DMS153 treated with DMSO at 0.1 percent for 48 hours (cell line): Measurements from ENCODE around the gene ADH6.
"Not testable (repeated sequence)": the region's sequence is repeated elsewhere in the genome, so short reads cannot be mapped to it uniquely, and the experiment has no call there.

ENCODE experiments used
- DNase-seq: peaks from one replicate; lab custom pipeline; 2025; ENCODE audit not compliant: unreplicated experiment; lab: John Stamatoyannopoulos, UW

Gene ADH6

DNA sequence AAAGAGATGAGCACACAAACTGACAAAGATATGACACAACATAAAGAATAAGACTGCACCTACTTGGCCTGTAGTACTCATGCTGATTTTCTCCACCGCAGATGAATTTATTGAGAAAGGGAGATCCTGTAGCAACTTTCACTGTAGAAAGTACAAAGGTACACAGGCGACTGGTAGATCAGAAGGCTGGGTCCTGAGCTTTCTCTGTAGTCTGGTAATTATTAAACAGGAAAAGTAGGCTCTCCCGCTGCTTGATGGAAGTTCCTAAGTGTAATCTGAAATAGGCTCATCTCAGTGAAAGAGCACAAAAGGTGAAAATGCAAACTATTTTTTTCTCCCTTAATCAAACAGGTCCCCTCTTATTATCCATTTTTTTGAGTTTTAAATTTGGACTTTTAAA lies at the start of gene ADH6:
TSS of gene ADH6 (minus strand) at position 175 of the 400 bp plus-strand sequence. CDS start at position 81, 94 bp downstream.
- DNase-seq: no peak

DNA sequence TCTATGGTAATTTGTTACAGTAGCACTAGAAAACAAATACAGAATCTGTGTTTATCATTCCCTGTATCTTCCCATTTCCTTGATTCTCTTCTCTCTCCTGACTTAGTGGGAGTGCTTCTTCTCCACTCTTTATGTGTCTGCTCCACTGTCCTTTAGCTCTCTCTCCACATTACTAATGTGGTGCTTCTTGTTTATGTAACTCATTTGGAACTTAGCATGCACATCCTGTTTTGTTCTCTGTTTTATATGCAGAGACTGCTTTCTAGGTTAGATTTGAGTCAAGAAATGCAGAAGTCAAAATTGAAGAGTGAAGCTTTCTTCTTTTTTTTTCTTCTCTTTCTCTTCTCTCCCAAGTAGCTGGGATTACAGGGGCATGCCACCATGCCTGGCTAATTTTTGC lies 45.9 kb upstream of the ADH6 start:
- no peak for DNase-seq

DNA sequence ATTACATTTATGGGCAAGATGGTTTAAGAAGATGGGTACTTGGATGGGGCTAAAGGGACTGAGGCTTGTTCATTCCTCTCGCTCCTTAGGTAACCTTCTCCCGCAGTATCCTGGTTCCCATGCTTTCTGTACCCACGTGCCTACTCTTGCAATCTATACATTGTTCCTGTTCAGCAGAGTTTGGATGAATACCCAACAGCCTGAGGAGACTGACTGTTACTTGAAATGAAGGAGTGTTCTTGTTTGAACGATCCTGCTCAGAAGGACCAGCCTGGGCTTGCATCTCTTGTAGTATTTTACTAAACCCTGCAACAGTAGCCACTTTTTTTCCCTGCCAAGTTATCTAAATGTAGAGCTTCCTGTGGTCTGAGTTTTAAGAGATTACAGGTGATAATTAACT lies 33.7 kb upstream of the ADH6 start:
- DNase-seq: no peak

DNA sequence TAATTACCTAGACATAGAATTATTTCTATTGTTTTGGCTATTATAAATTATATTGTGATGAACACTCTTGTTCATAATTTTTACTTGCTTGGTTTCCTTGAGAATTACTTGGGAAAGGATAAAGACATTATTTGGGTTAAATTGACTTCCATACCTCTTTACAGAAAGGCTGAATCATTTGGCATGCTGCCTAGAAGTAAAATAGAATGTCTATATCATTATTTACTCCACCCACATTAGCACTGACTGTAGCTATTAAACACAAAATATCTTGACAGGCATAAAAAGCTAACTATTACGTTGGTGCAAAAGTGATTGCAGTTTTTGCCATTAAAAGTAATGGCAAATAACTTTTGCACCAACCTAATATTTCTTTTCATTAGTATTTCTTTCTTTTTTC lies 29.7 kb upstream of the ADH6 start:
- no peak for DNase-seq

DNA sequence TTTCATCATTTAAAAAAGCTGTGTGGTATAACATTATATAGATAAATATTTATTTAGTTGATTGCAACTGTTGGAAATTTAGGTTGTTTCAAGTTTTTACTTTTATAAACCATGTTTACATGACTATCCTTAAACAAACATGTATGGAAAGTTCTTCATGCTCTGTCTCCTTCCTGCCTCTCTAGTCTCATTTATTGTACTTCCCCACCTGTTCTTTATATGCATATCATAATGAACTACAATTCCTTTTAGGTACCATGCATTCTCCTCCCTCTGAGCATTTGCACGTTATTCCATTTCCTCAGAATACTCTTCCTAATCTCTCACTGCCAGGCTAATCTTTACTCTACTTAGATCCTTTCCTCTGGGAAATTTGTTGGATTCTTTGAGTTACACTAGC lies 16.9 kb upstream of the ADH6 start:
- no peak for DNase-seq

DNA sequence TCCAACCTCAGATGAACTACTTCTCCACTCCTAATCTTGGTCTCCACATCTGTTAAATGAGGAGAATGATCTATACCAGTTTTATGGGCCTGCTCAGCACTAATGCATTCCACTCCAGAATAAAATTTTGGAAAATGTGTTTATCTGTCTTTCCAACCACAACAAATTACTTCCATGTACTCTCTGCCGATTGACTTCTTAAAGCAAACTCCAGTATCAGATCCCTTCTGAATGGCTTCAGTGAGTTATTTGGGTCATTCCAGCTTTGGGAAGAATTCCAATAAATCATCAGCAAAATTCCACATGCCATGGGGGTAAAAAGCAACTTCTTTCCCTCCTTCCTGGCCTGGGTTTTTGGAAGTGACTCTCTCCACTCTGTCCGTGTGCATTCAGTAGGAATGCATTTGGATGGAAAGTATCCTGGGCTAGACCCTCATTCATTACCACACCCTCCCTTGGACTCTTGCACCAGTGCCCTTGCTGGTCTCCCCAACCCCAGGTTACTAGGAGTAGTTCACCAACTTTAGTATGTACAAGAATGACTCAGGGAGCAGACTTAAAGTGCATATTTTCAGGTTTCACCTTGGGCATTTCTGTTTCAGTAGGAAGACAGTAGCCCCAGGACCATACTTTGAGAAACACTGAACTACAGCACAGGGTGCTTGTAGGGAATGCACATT lies 15.4 kb upstream of the ADH6 start:
- no peak for DNase-seq

DNA sequence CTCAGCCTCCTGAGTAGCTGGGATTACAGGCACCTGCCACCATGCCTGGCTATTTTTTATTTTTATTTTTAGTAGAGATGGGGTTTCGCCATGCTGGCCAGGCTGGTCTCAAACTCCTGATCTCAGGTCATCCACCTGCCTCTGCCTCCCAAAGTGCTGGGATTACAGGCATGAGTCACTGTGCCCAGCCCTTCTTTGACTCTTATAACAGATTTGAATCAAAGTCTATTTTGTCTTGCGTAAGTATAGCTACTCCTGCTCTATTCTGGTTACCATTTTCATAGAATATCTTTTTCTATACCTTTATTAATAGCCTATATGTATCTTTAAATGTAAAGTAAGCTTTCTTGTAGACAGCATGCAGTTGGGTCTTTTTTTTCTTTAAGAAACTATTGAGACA lies 14.4 kb upstream of the ADH6 start:
- DNase-seq: not testable (repeated sequence)

DNA sequence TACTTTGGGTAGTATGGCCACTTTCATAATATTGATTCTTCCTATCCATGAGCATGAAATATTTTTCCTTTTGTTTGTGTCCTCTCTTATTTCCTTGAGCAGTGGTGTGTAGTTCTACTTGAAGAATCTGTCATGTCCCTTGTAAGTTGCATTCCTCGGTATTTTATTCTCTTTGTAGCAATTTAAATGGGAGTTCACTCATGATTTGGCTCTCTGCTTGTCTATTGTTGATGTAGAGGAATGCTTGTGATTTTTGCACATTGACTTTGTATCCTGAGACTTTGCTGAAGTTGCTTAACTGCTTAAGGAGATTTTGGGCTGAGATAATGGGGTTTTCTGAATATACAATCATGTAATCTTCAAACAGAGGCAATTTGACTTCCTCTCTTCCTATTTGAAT lies 9.7 kb upstream of the ADH6 start:
- not testable (repeated sequence) for DNase-seq

DNA sequence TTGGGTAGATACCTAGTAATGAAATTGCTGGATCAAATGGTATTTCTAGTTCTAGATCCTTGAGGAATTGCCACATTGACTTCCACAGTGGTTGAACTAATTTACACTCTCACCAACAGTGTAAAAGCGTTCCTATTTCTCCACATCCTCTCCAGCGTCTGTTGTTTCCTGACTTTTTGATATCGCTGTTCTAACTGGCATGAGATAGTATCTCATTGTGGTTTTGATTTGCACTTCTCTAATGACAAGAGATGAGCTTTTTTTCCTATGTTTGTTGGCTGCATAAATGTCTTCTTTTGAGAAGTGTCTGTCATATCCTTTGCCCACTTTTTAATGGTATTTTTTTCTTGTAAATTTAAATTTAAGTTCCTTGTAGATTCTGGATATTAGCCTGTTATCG lies 8.6 kb upstream of the ADH6 start:
- DNase-seq: not testable (repeated sequence)

DNA sequence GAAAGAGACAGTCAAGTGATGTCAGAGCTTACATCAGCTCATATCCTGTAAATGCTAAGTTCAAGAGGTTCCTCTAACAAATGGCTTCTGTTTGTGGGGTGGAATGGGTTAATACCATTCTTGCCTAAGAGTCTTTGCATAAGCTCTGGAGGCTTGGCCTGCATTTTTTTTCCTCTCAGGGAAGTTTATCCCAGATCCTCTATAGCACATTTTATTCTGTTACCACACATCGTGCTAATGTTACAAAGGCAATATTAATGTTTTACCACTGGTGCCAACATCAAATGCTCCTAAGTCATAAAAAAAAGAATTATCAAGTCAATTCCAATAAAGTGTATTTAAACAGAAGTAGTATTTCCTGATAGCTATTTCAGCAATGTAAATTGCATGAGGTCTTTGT lies 2.9 kb upstream of the ADH6 start:
- DNase-seq: no peak

DNA sequence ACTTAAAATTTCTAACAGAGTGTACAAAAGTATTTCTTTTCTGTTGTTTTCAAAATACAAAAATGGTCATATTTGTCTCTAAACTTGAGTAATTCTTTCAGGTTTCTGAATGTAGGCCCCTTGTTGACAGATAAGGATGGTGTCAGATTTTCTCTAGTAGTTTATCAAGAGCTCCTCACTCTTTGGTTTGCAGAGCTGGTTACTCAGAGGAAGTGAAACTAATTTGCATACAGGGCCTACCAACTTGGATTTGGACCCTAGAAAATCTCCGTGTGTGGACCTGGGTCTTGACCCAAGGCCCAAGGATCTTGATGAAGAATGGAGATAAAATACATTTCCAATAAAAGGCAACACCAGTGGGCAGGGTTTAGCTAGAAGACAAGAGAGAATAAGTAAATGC lies 433 bp upstream of the ADH6 start:
- DNase-seq: no peak

DNA sequence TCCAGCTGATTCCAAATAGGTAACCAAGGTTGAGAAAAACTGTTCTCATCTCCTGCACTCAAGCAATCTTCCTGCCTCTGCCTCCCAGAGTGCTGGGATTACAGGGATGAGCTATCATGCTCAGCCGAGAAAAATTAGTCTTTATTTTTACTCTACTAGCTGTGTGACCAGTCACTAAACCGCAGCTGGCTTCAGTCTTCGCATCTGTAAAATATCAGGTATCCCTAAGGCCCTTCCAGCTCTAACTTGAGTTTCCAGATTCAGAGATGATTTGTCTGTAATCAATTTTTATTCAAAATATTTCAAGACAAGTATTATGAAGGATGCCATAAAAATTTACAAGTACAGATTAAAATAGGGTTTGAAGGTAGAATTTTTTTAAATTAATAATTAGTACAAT lies 3.5 kb downstream of the ADH6 start:
- no peak for DNase-seq

DNA sequence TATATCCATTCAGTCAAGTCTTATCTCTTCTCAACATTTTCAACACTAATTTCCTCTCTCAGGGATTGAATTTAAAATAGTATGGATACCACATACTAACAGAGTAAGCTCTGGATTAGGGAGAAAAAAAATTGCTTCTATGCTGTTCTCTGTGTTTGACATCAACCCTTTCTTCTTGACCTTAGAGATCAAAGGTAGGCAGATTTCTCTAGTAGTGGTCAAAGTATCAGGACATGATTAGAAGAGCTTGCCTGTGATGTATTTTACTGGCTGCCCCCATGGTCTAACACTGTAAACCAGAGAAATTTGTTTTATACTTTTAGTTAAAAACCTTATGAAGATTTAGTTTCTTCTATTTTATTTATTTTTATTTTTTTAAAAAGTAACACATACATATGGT lies 8.3 kb downstream of the ADH6 start:
- DNase-seq: no peak

DNA sequence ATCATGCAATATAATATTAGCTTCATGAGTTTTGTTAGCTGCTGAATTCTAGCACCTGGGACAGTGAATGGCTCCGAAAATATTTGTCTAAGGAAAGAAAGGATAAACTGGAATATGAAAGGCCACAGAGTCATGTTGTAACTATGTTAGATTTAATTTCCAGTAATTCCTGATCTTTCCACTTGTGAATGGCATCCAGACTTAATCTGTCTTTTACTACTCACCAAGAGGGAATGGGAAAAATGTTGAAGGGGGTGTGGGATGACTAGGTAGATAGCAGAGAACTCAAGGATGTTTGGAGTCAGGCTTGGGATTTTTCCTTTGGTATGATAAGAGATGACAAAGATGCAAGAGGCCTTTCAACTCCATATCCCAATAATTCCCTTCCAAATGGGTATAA lies 9.4 kb downstream of the ADH6 start:
- DNase-seq: no peak

DNA sequence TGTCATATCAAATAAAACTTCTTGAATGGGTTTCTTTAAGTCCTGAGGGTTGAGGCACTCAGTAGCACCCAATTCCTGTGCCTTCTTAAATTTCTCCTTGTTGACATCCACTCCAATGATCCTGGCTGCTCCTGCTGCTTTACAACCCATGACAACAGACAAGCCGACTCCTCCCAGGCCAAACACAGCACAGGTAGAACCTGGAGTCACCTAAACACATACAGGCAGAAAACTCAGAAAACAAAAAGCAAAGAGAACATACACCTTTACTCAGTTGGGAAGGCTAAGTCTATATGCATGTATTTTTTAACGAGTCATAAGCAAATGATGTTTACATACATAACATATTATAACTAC lies 10.3 kb downstream of the ADH6 start:
- no peak for DNase-seq

DNA sequence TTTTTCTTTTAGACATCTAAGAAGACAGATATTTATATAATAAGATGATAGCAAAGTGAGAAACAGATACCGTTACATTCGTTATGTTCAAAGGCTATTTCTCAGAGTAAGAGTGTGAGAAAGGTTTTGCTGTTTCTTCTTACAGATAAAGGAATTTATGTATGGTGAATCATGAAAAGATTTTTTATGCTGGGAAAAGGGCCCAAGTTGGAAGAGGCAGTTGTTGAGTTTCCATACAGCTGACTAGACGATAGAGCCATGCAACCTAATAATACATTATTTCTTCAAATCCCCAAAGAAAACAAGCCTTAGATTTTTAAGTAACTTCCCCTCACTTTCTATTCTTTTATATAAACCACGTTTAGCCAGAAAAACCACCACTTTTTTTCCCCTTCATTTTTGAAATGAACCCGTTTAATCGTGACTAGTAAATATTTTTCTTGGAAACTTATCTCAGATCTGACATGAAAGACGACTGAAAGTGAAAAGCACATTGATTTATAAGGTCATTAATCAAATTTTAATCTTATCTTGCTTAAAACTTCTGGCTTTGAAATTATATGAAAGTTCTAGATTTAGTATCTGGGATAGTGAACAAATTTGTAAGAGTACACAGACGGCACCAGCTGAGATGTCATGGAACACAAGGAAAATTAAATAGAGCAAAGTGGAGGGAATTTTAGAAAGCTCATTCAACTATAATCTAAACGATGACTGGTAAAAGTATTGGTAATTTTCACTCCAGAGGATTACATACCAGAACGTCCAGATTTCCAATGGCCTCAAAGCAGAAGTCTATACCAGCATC lies 10.9 kb downstream of the ADH6 start:
- no peak for DNase-seq

DNA sequence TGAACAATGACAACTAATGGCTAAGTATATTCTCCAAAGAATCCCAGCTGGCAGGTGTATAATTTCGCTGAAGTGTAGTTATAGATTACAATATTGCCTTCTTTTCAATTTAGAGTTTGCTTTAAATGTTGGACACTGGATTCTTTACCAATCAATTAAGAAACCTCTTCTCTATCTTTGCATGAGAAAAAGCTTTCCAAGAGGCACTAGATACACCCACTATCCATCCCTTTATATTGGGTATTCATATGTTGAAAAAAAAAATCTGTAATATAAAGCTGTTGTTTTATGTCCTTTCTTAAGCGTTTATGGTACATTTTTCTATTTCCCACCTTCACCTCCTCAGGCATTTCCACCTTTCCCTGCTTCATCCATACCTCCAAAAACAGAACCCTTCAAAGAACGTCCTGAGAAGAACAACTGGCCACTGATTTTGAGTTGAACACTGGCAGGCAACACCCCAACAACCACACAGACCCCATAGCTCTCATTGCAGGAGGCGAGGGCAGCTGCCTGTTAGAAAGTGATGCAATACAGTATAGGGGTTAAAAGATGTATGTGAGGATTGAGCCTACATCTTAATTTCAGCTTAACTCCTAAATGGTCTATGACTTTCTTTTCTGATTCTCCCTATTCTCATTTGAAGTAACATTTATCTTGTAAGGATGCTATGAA lies 11.8 kb downstream of the ADH6 start:
- DNase-seq: no peak

DNA sequence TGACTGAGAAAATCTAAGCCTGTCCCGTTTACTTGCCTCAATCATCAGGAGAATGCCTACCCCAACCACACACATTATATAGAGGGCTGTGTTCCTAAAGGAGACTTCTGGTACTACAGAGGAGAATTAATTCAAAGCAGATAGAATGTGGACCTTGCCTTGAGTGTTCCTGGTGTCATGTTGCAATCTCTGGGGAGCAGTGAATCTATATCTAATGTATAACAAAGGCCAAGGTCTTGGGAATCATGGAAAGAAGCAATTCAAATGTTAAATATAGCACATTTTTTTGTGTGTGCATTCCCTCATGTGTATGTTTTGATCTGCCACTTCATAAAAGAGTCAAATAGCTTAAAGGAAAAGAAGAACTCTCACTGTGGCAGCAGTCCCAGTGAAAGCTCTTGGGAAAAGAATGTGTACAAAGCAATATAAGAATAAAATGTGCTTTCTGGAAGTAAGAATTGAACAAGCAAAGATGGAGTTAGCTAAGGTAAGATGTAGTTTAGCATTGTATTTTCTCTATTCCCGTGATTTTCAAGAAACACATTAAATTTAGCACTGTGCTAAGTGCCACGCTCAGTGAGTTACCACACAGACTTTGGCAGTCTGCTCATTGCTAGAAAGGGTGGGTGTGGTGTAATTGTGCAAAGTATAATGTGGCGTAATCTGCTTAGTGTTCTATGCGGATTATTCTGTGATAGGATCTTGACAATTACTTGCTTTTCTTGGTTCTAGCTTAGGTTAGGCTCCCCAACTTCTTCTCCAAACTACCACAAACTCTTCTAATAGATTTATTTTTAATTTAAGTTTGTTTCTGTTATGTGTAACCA lies 13.7 kb downstream of the ADH6 start:
- DNase-seq: no peak

DNA sequence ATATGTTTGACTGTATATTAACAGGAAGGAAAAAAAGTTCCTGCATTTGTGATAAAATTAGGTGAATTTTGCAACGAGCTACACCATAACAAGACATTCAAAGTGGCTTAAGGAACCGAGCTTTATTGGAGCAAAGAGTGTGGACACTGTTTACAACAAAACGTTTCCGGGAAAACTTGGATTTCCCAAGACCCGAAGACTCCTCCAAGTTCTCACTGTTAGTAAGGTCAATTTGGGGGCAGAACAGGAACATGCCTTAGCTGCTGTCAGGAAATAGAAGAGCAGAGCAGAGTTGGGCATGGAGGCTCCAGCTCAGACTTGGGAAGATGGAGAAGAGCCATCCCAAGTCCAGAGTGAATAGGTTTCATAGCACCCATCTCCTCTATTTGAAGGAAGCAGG lies 16.5 kb downstream of the ADH6 start:
- DNase-seq: no peak

DNA sequence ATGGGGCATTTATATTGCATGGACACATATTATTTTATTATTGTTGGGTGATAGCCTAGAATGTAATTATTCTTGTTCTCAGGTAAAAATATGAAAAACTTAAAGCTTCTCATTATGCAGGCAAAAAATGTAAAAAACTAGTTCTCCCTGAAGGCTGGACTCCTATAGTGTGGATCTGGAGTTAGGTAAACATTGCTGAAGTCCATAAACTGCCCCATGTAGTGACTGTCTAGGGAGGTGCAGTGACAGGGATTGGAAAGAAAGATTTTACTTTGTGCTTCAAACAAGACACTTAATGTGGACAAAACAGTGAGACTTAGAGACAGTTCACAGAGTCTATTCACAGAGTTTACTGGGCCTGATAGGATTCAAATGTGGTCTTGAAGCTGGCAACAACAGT lies 17.0 kb downstream of the ADH6 start:
- DNase-seq: no peak

DNA sequence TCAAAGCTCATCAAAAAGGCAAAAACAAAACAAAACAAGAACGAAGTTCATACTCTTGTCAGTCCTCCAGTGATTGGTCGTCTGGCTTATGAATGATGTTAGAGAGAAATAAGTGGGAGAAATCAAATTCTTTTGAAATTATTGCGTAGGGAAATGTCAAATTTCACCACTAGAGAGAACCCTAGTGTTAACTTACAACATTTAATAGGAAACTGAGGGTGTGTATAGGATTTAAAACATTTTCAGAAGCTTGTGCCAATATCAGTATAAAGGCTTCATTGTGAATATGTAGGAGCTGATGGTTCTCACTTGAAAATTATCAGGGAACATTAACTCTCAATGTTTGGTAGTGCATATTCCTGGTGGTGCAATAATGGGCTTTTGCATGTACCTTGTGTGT lies 17.4 kb downstream of the ADH6 start:
- no peak for DNase-seq
